GM12874 (cell line): ENCODE measurements around the gene MKNK1.

Source experiments
- TF ChIP-seq, protein P1 (sequence below): IDR thresholded peaks from 2 replicates; pipeline ENCODE4 v1.5.1; 2011; ENCODE audit warnings: low read depth, mild to moderate bottlenecking, control low read depth, low read length, moderate library complexity; ENCODE audit not compliant: insufficient read depth

The MKNK1 gene

DNA sequence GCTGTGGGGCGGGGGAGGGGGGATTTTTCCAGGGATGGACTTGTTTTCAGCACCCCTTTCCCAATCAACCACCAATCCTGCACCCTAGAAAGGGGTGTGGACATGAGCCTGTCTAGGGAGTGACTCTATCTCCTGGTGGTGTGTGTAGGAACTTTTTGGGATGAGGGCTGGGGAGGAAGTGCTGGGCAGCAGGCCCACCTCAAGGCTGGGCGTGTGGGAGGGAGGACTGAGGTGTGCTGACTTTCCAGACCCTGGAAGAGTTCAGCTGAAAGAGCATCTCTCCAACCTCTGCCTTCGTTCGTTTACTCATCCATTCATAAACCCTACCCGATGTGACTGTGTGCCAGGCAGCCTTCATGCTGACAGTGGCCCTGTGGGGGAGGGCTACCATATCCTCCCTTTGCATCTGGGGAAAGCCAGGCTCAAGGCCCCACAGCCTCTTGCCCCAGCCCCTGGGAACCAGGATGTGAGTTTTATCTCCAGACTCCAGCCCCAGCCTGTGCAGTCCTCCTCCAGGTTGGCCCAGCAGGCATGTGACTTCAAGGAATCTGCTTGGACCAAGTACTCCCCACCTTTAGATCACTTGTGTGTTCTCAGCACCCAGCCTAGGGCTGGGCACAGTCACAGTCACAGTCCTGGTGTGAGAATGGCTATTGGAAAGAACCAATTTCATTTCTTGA, 59.4 kb downstream of the MKNK1 start:
- TF ChIP-seq, protein P1, sequence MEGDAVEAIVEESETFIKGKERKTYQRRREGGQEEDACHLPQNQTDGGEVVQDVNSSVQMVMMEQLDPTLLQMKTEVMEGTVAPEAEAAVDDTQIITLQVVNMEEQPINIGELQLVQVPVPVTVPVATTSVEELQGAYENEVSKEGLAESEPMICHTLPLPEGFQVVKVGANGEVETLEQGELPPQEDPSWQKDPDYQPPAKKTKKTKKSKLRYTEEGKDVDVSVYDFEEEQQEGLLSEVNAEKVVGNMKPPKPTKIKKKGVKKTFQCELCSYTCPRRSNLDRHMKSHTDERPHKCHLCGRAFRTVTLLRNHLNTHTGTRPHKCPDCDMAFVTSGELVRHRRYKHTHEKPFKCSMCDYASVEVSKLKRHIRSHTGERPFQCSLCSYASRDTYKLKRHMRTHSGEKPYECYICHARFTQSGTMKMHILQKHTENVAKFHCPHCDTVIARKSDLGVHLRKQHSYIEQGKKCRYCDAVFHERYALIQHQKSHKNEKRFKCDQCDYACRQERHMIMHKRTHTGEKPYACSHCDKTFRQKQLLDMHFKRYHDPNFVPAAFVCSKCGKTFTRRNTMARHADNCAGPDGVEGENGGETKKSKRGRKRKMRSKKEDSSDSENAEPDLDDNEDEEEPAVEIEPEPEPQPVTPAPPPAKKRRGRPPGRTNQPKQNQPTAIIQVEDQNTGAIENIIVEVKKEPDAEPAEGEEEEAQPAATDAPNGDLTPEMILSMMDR = no peak

DNA sequence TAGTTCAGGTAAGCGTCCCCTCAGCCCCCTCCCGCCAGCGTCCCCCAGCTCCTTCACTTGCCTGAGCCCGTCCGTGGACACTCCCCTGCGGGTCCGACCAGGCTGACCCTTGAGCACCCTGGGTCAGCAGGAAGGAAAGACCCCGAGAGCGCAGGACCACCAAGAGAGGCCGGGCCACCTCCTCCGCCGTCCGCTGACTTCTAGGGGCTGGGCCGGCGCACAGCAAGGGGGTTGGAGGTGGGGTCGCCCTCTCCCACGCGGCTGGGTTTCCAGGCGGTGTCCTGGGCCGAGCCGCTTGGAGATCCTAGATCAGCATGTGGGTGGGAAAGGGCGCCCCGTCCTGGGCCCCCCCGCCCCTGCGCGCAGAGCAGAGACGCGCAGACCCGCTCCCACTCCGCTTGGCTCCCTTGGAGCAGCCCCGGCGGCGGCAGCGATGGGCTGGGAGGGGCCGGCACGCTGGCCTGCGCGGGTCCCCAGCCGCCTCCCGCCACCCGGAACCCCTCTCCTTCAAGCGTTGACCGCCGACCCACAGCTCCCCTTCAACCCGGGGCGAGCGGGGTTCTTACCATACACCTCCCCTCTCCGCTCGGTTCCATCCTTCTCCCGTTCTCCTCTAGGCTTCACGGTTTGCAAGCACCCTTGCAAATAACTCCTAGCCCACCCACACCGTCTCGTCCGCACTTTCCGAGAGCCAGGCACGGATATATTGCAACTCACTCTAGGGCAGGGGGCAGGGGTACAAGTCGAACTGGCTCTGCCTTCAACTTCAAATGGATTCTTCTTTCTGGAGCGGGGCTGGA, 60.1 kb downstream of the MKNK1 start:
- TF ChIP-seq, protein P1 = no peak

DNA sequence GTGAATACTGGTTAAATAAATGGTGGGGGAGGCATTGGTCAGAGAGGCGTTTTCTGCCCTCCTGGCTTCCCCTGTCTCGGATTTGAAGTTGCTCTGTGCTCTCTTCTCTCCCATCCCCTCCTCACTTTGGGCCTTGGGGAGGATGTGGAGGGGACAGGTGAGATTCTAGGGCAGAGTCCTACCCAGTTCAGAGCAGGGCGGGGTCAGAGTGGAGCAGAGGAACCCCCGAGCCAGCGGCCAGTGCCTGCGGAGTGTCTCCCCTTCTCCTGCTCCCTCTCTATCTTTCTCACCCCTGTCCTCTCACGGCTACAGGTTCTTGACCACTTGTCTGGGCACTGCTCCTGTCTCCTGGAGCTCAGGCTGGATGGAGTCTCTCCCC, 60.7 kb downstream of the MKNK1 start:
- TF ChIP-seq, protein P1 = no peak

DNA sequence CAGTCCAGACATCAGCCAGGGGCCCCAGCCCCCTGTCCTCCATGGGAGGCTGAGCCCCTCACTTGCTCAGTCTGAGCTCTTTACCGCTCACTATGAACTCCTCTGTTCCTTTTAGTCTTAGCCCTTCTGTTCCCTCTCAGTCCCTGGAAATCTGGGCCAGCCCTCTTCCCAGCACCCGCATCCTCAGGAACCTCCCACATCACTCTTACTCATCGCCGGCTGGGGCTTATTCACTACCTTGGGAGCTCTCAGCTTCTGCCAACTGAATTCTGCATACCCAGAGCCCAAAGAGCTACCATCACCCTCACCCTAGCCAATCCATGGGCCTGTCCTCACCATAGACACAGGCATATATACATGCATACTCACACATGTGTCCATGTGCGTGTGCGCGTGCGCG, 64.1 kb downstream of the MKNK1 start:
- TF ChIP-seq, protein P1 = no peak

DNA sequence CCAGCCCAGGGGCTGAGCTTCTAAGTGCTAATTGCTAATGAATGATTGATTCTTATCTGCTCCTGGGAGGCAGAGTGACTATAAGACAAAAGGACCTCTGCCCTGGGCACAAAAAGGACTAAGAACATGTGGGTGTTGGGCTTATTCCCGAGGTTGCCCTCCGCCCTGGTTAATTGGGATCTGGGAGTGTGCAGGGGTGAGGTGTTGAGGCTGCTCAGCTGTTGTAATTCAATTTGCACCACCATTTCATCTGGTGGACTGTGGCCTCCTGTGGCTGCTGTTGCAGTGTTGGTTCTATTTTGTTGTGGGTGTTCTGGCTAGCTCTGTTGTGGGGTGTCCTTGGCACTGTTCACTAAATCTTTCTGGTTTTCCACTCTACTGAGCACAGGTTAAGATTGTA, 65.9 kb downstream of the MKNK1 start:
- TF ChIP-seq, protein P1 = no peak

DNA sequence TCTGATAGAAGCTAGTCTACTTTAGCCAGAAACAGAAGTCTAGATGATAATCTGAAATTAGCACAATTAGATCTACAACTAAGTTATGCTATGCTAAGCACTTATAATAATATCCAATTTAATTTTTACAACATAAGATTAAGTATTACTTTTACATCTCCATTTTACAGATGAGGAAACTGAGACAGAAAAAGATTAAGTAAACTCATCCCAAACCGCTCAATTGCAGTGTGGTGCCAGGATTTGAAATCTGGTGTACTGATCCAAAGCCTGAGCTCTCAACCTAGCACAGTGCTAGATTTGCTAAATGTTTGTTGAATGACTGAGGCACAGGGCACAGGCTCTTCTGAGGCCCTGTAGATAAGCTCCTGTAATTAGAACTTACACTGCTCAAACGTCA, 66.4 kb downstream of the MKNK1 start:
- TF ChIP-seq, protein P1 = no peak

DNA sequence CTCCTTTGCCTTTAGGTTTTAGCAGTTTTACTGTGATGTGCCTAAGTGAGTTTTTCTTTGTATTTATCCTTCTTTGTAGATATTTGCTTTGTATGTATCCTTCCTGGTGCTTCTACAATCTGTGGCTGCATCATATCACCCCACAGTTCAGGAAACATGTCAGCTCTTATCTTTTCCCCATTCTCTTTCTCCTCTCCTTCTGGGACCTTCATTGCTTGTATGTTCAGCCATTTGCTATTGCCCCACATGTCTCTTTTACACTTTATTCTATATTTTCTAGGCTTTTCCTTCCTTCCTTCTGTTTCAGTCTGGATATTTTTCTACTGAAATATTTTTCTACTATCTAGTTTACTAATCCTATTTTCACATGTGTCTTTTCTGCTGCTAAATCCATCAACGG, 67.5 kb downstream of the MKNK1 start:
- TF ChIP-seq, protein P1 = no peak
